A673 (cell line): ENCODE data around the gene FAAP20.

Experiments
- CTCF ChIP-seq: fragments of 300-800, 200-600 bp; sonication (generic); conservative IDR thresholded peaks from 2 replicates; pipeline ENCODE4 v1.5.1; 2017; ENCODE audit warnings: low read depth, mild to moderate bottlenecking, antibody characterized with exemption, low read length, moderate library complexity, mixed read lengths
- EZH2 ChIP-seq: fragments of 200-600 bp; sonication (generic); IDR thresholded peaks from 2 replicates; pipeline ENCODE4 v1.6.1; 2017; ENCODE audit warnings: borderline replicate concordance, low read depth, mild to moderate bottlenecking, mixed read lengths, antibody characterized with exemption, low read length; ENCODE audit not compliant: poor library complexity, severe bottlenecking

- TF ChIP-seq CTCF (no peak), EZH2 (no peak)
These were observed 29.6 kb upstream of the FAAP20 start for GRCh38 chr1:2224170-2224584.
